ENCODE data around the gene FEM1B. TPM values are rescaled to one million over a fixed set of nuclear protein-coding genes. Genes with fewer than 3 reads are reported as not detected.

FEM1B gene
- total and polyA plus RNA-seq, 2 experiments from 2014 or later = 11.9 to 62.8 TPM

DNA sequence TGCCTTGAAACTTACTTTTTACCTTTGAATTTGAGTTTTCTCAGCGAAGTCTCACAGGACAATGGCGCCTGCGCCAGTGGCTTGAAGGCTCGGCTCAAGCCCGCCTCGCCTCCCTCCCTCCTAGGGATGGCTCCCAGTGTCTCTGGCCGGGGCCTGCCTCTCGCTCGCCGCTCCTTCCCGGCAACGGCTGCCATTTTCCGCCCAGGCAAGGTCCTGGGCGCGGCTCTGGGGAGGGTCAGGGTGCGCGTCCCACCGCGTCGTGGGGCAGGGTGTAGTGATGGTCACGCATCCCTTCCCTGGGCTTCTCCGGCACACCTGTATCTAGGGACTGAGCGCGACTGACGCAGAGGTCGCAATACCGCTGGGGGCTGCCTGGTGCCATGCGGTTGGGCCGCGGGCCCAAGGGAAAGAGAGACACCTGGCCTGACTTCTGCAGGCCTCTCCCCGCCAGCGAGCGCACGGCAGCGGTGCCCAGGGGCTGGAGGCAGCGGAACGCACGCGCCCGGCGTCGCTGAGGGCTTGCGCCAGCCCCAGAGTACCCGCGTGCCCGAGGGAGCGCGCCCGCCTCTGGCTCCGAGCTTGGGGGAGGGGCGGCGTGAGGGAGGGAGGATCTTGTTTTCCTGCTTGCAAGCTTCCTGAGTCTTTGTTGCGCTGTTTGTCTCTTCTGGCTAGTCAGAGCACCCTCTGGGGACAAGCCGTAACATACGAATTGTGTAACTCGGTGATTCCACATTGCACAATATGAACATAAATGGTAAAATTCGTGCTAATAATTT, 20.7 kb upstream of the FEM1B start:
- 6% methylated on average over 56 of the region's 57 CpGs for WGBS (ENCODE audit: low lambda C conversion rate, missing lambda C conversion rate)
- H2AFZ ChIP-seq = peak overlapping the region; percentile 96

DNA sequence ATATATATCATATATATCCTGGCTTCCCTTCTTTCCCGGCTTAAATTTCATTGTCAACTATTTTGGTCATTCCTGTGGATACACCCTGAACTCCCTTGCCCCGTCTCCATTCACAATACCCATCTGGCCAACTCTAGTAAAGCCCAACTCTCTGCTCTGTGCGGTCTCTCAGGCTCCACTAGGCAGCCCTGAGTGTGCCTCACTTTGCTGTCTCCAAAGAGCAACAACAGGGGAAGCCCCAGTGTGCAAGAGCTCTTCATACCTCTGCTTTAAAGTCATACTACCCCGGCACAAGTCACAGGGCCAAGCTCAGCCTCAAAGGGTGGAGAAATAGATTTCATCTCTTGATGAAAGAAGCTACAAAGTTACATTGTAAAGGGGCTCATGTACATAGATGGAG, 18.9 kb upstream of the FEM1B start:
- Histone ChIP-seq H3K9me3 (ENCODE audit: low read depth) (no peaks in the 10 kb centered on the region), H3K4me2 (no peak overlapping the region), H3K36me3 (replicated peaks; ENCODE audit: insufficient read depth, low read depth) (no peaks in the 10 kb centered on the region), H3K27ac (no peak overlapping the region), H3K4me1 (ENCODE audit: insufficient read depth) (peaks cover 4% of the 10 kb centered on the region), H4K20me1 (ENCODE audit: insufficient read depth, poor library complexity, severe bottlenecking) (no peaks in the 10 kb centered on the region), H3K79me2 (no peaks in the 10 kb centered on the region), H3K9me2 (replicated peaks; ENCODE audit: insufficient read depth) (no peaks in the 10 kb centered on the region), H2AFZ (no peak overlapping the region), H3K4me3 (no peak overlapping the region), H3K27me3 (no peaks in the 10 kb centered on the region)
- 95% methylated on average over 4 of the region's 4 CpGs for WGBS (ENCODE audit: low lambda C conversion rate, missing lambda C conversion rate)
- no peak for DNase-seq (ENCODE audit: low spot score)
- TF ChIP-seq EZH2phosphoT487 (IDR thresholded peaks at IDR 0.05; ENCODE audit: low read depth, severe bottlenecking, unreplicated experiment) (no peak), EZH2 (IDR thresholded peaks at IDR 0.05; ENCODE audit: borderline replicate concordance) (no peak)
- TF ChIP-seq, protein P1, sequence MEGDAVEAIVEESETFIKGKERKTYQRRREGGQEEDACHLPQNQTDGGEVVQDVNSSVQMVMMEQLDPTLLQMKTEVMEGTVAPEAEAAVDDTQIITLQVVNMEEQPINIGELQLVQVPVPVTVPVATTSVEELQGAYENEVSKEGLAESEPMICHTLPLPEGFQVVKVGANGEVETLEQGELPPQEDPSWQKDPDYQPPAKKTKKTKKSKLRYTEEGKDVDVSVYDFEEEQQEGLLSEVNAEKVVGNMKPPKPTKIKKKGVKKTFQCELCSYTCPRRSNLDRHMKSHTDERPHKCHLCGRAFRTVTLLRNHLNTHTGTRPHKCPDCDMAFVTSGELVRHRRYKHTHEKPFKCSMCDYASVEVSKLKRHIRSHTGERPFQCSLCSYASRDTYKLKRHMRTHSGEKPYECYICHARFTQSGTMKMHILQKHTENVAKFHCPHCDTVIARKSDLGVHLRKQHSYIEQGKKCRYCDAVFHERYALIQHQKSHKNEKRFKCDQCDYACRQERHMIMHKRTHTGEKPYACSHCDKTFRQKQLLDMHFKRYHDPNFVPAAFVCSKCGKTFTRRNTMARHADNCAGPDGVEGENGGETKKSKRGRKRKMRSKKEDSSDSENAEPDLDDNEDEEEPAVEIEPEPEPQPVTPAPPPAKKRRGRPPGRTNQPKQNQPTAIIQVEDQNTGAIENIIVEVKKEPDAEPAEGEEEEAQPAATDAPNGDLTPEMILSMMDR (IDR thresholded peaks at IDR 0.05; ENCODE audit: poor library complexity) = no peak

More for the DNA sequence above, 20.7 kb upstream of the FEM1B start:
- H3K27ac ChIP-seq = peak overlapping the region; percentile 91
- H4K20me1 ChIP-seq (ENCODE audit: insufficient read depth, poor library complexity, severe bottlenecking) = no peaks in the 10 kb centered on the region
- H3K36me3 ChIP-seq (replicated peaks; ENCODE audit: insufficient read depth, low read depth) = no peaks in the 10 kb centered on the region
- no peaks in the 10 kb centered on the region for H3K27me3 ChIP-seq
- no peak for TF ChIP-seq EZH2 (IDR thresholded peaks at IDR 0.05; ENCODE audit: borderline replicate concordance)
- TF ChIP-seq, protein P1 (IDR thresholded peaks at IDR 0.05; ENCODE audit: poor library complexity) = peak; percentile 18
- H3K4me1 ChIP-seq (ENCODE audit: insufficient read depth) = peaks cover 4% of the 10 kb centered on the region
- DNase-seq (ENCODE audit: low spot score) = peak; percentile 94
- H3K9me2 ChIP-seq (replicated peaks; ENCODE audit: insufficient read depth) = no peaks in the 10 kb centered on the region
- H3K4me2 ChIP-seq = peak overlapping the region; percentile 81
- H3K4me3 ChIP-seq = peak overlapping the region; percentile 17
- no peaks in the 10 kb centered on the region for H3K79me2 ChIP-seq
- no peaks in the 10 kb centered on the region for H3K9me3 ChIP-seq (ENCODE audit: low read depth)

DNA sequence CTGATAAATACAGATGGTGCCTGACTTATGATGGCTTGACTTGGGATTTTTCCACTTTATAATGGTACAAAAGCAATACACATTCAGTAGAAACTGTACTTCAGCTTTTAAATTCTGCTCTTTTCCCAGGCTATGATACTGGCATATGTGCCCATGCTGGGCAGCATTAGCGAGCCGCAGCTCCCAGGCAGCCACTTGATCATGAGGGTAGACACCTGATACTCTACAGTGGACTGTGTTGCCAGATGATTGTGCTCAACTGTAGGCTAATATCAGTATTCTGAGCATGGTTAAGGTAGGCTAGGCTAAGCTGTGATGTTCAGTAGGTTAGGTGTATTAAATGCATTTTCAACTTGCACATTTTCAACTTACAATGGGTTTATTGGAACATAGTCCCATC, 17.7 kb upstream of the FEM1B start:
- 73% methylated on average over 2 of the region's 2 CpGs for WGBS (ENCODE audit: low lambda C conversion rate, missing lambda C conversion rate)
- H2AFZ ChIP-seq = no peak overlapping the region
- TF ChIP-seq, protein P1 (IDR thresholded peaks at IDR 0.05; ENCODE audit: poor library complexity) = no peak
- no peak for TF ChIP-seq EZH2phosphoT487 (IDR thresholded peaks at IDR 0.05; ENCODE audit: low read depth, severe bottlenecking, unreplicated experiment)
- TF ChIP-seq EZH2 (IDR thresholded peaks at IDR 0.05; ENCODE audit: borderline replicate concordance) = no peak
- H3K4me2 ChIP-seq = no peak overlapping the region
- no peak overlapping the region for H3K27ac ChIP-seq
- no peaks in the 10 kb centered on the region for H3K9me2 ChIP-seq (replicated peaks; ENCODE audit: insufficient read depth)
- H3K9me3 ChIP-seq (ENCODE audit: low read depth) = no peaks in the 10 kb centered on the region
- H3K4me1 ChIP-seq (ENCODE audit: insufficient read depth) = peaks cover 4% of the 10 kb centered on the region
- no peak for DNase-seq (ENCODE audit: low spot score)
- H3K27me3 ChIP-seq = peaks cover 7% of the 10 kb centered on the region
- H3K4me3 ChIP-seq = no peak overlapping the region
- no peaks in the 10 kb centered on the region for H3K36me3 ChIP-seq (replicated peaks; ENCODE audit: insufficient read depth, low read depth)
- H4K20me1 ChIP-seq (ENCODE audit: insufficient read depth, poor library complexity, severe bottlenecking) = no peaks in the 10 kb centered on the region
- no peaks in the 10 kb centered on the region for H3K79me2 ChIP-seq
